ENCODE results near the gene IQSEC1.
A peak's percentile ranks its signal among the peaks of the same experiment; 100 is the strongest.

IQSEC1 gene

DNA sequence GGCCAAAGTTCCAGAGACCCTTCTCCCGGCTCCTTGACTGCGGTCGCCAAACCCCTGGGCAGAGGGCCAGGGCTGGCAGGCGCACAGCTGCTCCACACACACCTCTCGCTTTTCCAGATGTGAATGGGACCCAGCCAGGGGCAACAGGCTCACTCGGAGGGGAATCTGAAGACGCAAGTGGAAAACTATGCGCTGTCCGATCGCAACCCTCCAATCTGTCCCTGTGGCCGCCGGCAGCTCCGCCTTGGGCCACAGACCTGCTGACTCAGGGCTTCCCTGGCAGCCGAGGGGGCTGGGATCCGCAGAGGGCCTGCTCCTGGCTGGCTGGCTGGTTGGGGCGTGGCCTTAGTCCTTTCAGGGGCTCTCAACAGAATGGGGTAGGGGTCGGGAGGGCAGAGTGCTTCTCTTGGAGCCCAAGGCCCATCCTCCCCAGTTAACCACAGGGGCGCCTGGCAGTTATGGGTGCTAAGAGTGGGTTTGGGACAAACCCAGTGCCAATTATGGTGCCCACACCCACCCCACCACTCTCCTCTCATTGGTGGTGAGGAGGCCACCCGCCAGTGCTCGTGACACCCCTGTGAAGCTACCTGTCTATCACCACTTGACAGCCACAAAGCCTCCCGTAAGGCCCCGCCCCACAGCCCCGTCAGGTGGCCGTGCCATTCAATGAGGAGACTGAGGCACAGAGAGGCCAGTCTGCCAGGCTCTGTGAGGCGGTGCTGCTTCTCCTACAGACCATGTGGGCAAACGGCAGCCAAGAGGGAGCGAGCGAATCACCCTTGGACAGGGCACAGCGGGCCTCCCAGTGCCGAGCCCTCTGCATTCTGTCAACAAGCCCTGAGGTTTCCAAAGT, 53.8 kb downstream of the IQSEC1 start:
- TF ChIP-seq, protein P1, sequence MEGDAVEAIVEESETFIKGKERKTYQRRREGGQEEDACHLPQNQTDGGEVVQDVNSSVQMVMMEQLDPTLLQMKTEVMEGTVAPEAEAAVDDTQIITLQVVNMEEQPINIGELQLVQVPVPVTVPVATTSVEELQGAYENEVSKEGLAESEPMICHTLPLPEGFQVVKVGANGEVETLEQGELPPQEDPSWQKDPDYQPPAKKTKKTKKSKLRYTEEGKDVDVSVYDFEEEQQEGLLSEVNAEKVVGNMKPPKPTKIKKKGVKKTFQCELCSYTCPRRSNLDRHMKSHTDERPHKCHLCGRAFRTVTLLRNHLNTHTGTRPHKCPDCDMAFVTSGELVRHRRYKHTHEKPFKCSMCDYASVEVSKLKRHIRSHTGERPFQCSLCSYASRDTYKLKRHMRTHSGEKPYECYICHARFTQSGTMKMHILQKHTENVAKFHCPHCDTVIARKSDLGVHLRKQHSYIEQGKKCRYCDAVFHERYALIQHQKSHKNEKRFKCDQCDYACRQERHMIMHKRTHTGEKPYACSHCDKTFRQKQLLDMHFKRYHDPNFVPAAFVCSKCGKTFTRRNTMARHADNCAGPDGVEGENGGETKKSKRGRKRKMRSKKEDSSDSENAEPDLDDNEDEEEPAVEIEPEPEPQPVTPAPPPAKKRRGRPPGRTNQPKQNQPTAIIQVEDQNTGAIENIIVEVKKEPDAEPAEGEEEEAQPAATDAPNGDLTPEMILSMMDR (IDR thresholded peaks at IDR 0.05; ENCODE audit: insufficient read depth, low read depth, low read length, missing control alignments): no peak
- no peak for DNase-seq (ENCODE audit: low read depth)
- peak overlapping the region; percentile 73 for H3K4me3 ChIP-seq (ENCODE audit: low read depth, low read length)

DNA sequence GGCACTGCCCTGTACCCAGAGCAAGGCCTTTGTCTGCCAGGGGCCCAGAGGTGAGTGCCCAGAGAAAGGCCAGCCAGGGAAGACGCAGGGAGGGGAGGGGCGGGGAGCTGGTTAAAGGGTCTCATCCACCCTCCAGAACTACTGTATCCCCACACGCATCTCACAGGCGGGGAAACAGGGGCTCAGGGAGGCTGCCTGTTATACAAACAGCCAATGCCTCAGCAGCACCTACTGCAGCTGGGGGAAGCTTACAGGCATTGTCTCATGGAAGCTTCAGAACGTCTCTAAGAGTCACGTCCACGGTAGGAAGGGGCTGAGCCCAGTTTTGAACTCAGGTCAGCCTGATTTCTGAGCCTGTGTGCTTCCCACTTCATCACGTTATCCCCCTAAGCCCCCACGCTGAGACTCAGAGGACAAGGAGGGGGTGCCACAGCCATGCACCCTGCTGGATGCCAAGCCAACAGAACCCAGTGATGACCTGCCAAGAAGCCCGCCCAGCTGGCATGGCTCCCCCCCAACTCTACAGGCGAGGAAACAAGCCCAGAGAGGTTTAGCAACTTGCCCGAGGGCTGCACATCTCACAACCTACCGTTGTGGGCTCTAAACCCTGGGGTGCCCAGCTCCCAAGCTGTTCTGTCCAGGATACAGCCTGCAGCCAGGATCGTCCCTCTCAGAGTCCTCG, 54.5 kb downstream of the IQSEC1 start:
- no peak for DNase-seq (ENCODE audit: low read depth)
- TF ChIP-seq, protein P1 (IDR thresholded peaks at IDR 0.05; ENCODE audit: insufficient read depth, low read depth, low read length, missing control alignments): no peak
- peak overlapping the region; percentile 73 for H3K4me3 ChIP-seq (ENCODE audit: low read depth, low read length)

DNA sequence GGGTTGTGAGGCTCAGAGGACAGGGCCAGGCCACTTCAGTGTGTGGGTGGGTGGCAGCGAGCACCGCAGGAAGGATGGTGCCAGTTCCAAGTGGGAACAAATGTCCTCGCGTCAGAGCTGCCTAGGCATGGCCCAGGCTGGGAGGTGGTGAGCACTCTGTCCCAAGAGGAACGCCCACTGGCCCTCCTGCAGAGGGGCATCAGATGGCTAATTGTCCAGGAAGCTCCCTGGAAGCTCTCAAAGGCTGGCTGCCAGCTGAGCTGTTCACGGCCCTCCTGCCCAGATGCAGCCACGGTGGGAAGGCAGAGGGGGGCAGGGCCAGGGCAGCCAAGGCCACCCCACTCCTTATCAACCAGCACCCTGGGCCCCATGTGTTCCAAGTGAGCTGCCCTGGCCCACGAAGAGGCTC, 55.2 kb downstream of the IQSEC1 start:
- TF ChIP-seq, protein P1 (IDR thresholded peaks at IDR 0.05; ENCODE audit: insufficient read depth, low read depth, low read length, missing control alignments): no peak
- H3K4me3 ChIP-seq (ENCODE audit: low read depth, low read length): no peak overlapping the region
- no peak for DNase-seq (ENCODE audit: low read depth)

DNA sequence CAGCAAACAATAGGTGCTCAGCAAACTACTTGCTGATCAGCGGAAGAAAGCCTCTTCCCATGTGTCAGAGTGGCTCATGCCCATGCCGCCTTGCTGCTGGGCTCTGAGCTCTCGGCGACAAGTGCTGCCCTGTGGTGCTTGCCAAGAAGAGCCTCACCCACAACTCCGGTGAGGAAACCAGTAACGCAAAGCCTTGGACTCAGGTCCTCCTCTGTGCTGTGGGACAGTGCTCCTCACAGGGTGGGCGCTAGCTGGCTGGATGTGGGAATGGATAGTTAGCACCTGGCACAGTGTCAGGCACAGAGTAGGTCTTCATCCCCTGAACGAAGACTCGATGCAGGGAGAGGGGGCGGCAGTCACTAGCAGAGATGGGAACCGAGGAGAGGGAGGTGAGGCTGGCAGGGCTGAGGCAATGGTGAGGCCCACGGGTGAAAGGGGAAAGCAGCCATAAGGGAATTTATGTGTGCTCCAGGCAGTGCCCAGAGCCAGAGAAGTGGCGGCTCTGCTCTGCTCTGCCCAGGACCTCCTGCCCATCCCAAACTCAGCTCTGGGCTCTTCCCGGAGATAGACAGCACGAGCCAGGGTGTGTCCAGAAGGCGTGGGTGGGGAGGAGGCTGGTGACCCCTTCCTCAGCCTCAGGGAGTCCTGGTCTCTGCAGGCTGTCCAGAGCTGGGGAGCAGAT, 55.7 kb downstream of the IQSEC1 start:
- H3K4me3 ChIP-seq (ENCODE audit: low read depth, low read length): no peak overlapping the region
- no peak for DNase-seq (ENCODE audit: low read depth)
- TF ChIP-seq, protein P1 (IDR thresholded peaks at IDR 0.05; ENCODE audit: insufficient read depth, low read depth, low read length, missing control alignments): no peak

DNA sequence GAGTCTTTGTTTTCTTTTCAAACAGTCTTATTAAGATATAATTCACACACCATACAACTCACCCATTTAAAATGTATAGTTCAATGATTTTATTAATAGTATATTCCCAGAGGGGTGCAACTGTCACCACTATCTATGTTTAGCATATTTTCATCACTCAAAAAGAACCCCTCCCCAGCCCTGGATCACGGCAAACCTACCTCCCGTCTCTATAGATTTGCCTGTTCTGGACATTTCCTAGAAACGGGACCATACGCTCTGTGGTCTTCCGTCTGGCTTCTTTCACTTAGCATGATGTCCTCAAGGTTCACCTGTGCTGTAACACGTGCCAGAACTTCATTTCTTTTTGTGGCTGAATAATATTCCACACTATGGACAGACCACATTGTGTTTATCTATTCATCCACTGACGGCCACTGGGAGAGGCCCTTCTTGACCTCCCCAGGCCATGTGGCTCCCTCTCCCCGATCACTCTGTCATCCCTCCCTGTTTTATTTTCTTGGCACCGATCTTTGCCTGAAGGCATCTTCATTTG, 56.4 kb downstream of the IQSEC1 start:
- H3K4me3 ChIP-seq (ENCODE audit: low read depth, low read length): peak overlapping the region; percentile 56
- no peak for DNase-seq (ENCODE audit: low read depth)

DNA sequence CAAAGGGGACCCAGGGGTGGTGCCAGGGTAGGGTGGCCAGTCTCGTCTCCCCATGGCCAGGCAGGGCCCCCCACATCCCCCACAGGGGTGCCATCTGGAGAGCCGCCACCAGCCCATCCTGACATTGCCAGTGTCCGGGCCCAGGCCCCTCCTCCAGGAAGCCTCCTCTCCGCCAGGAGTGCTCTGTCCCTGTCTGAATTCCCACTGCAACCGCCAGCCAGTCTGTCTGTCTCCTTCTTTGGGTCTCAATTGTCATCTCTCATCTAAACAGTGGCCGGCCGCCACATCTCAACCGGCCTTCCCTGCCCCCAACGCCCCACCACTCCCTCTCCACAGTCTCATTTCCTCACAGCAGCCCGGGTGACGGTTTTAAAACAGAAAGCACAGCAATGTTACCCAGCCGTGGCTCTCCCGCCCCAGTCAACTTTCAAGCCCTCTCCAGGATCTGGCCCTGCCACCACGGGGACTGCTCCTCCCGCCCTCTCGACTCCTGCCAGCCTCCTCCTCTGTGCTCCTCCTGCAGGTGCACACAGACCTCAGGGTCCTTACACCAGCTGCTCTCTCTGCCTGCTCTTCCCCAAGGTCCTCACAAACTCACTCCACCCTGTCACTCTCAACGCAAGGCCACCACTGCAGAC, 57.0 kb downstream of the IQSEC1 start:
- H3K4me3 ChIP-seq (ENCODE audit: low read depth, low read length): peak overlapping the region; percentile 56
- peak; percentile 91 for DNase-seq (ENCODE audit: low read depth)
- TF ChIP-seq, protein P1 (IDR thresholded peaks at IDR 0.05; ENCODE audit: insufficient read depth, low read depth, low read length, missing control alignments): no peak

More for the DNA sequence above, 56.4 kb downstream of the IQSEC1 start:
- TF ChIP-seq, protein P1 (IDR thresholded peaks at IDR 0.05; ENCODE audit: insufficient read depth, low read depth, low read length, missing control alignments): no peak

Data from GM12865 (cell line).